HUDEP-2 (cell line): Measurements from ENCODE around the gene ANO1.
"Not testable (repeated sequence)": the region's sequence is repeated elsewhere in the genome, so short reads cannot be mapped to it uniquely, and the experiment has no call there.

Experiments used
- DNase-seq, 76 experiments: peaks; one replicate each; lab custom pipeline; 2025; ENCODE audit not compliant: unreplicated experiment in 76 of 76; lab: John Stamatoyannopoulos, UW

ANO1 gene

GRCh38 chr11:70078095-70078780 is at the start of gene ANO1:
TSS of gene ANO1 (plus strand) at chr11:70078317. CDS start at chr11:70078607, 290 bp downstream.
- peak in 1 of 76 experiments; percentile 5 for DNase-seq

DNA sequence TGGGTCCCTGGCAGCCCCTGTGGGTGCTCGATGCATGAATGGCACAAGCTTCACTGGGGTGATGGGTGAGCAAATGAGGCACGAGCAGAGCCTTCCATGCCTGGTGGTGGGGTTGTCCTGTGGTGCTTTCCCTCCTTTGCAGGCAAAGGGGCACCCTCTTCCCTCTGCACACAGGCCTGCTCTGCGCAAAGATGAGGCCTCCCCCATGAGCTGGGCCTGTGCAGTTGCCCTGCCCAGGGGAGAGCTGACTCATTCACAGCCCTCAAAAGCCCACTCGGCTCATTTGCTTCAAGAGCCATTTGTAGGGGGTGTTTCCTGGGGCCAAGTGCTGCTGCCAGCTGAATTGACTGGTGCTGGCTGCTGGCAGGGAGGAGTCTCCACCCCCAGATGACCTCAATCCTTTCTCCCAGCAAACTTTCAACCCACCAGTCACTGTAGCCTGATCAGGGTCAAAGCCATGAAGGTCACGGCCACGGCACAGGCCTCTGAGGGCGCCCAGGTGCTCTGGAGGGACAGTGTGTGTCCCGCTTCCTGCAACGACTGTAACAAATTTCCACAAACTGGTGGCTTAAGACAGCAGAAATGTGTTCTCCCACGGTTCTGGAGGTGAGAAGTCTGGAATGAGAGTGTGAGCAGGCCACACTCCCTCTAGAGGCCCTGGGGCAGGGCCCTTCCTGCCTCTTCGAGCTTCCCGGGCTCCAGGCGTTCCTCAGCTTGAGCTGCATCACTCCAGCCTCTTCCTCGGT is 48.8 kb upstream of the ANO1 start:
- no peak for DNase-seq

- no peak for DNase-seq
Observed at GRCh38 chr11:70029861-70030380, 48.2 kb upstream of the ANO1 start.

DNA sequence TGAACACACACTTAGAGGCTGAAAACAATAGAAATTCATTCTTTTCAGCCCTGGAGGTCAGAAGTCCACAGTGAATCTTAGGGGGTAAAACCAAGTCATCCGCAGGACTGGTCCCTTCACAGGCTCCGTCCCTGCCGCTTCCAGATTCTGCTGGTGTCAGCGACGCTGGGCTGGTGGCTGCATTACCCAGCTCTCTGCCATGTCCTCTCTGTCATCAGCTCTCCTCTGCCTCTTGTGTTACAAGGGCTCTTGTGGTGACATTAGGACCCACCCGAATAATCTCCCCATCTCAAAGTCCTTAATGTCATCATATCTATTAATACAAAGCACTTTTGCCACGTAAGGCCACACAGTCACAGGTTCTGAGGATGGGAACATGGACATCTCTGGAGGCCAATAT is 47.7 kb upstream of the ANO1 start:
- DNase-seq, result no peak

DNA sequence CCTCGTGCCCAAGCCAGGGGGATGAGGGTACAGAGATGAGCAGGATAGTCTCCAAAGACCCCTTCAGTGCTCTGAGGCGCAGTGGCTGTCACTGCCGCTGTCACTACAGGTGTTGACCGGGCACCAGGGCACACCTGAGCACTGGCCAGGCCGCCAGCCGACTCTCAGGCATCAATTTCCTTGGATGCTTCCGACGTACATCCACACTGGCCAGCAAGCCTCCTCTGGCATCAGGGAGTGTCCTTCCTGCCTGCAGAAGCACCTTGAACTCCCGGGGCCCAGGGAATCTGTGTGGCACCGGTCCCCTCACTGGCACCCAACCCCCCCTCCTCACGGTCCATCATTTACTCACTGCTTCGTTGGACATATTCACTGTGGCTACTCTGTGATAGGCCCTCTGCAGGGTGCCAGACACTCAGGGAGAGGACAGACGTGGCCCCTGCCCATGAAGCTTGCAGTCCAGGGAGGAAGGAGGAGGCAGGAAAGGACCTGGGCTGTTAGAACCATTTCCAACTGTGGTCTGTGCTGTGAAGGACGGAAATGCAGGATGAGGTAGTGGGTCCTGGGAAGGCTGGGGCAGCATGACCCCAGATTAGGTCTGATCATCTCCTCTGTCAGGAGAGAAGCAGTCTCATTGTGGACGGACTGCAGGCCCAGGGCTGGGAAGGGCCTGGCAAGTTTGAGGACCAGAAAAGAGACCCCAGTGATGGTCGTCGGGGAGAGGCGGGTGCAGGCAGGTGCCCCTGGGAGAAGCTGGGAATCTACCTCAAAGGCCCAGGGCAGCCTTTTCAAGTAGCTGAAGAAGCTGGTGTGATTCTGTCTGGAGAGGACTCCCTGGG is 46.3 kb upstream of the ANO1 start:
- no peak for DNase-seq

DNA sequence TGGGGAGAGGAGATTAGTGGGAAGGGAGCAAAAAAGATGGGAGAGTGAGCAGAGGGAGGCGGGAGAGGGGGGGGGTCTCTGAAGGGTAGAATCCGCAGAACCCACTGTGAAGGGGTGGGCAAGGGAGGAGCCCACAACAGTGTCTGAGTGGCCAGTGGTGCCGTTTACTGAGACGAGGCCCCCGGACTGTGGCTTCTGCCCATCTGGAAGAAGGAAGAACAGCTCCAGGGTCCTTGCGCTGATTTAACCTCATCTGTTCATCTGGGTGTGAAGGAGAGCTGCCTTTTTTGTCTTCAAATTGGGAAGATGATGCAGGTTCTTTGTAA is 45.7 kb upstream of the ANO1 start:
- no peak for DNase-seq

GRCh38 chr11:70032943-70033710 is 45.0 kb upstream of the ANO1 start:
- DNase-seq, result no peak

DNA sequence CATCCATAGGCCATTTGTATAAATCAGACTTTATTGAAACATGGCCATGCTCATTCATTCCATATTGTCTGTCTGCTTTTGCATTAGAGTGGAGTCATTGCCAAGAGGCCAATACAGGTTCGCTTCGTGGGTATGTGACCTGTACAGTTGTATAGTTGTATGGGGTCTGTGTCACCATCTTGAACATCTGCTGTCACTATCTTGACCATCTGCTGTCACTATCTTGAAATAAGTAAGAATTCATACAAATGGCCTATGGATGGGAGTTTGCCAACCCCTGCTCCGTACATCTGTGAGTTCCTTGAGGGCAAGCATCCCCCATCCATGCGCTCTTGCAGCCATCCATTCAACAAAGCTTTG is 44.4 kb upstream of the ANO1 start:
- no peak for DNase-seq

- DNase-seq, result no peak
Observed at GRCh38 chr11:70034740-70035365, 43.3 kb upstream of the ANO1 start.

DNA sequence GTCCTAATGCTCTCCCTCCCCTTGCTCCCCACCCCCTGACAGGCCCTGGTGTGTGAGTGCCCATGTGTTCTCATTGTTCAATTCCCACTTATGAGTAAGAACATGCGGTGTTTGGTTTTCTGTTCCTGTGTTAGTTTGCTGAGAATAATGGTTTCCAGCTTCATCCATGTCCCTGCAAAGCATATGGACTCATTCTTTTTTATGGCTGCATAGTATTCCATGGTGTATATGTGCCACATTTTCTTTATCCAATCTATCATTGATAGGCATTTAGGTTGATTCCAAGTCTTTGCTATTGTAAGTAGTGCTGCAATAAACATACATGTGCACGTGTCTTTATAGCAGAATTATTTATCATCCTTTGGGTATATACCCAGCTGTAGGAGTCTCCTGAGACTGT is 42.5 kb upstream of the ANO1 start:
- not testable (repeated sequence) for DNase-seq

DNA sequence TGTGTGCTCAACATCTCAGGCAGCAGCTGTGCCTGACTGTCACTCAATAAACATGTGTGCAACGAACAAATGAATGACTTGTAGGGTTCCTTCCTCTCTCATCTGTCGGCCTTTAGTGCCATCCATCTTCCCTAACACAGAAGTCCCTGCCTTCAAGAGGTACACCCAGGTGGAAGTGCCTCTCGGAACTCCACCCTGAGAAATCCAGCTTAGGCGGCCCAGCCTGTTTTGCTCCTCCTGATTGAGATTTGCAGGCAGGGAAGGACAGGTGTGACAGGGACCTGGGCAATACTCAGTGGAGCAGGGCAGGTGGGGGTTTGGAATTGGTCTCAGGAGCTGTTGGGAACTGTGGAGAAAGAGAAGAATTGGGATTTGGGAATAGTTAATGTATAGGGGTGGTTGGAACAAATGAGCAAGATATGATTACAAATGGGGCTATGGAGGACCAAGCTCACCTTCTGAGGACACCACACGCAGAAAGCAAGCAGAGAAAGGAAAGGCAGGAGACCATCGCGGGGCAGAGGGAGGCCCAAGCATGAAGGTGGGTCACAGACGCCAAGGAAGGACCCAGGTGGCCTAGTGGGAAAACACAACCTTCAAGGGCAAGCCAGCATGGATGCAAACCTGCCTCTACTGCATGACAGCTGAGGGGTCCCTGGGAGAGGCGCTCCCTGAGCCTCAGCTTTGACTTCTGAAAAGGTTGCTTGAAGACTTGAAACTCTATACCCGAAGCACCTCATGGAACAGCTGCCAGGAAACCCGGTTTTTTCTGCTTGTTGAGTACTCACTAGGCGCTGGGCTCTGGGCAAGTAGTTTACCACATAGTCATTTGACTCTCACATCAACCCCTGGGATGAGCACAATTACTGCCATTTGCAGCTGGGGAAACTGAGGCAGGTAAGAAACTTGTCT is 40.9 kb upstream of the ANO1 start:
- no peak for DNase-seq

DNA sequence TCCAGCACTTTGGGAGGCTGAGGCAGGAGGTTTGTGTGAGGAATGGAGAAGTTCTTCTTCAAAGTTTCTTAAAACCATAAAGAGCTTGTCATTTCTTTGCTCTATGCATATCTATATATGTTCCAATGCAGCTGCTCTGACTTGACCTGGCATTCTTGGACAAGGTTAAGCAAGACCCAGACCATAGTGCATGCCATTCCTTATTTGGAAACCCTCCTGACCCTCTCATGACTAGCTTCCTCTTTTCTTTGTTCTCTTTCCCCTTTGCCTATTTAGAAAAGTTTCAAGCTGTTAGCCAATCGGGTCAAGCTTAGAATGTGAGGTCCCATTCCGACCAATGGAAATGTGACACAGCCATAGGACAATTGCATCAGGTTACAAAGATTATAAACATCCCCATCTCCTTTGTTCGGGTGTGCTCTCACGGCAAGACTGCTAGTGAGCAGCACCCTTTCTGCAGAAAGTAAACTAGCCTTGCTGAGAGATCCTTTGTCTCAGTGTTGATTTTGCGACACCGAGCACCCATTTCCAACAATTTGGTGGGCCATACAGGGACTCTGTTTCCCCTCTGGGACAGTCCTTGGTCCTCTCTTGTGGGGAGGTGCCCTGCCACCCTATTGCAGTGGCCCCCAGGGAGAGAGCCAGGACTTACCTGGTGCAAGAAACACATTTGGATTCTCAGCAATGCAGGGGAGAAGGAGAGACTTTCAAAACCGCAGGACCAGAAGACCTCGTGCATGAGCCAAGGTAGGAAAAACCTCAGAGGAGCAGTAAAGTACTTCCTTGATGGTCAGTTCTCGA is 39.9 kb upstream of the ANO1 start:
- no peak for DNase-seq

DNA sequence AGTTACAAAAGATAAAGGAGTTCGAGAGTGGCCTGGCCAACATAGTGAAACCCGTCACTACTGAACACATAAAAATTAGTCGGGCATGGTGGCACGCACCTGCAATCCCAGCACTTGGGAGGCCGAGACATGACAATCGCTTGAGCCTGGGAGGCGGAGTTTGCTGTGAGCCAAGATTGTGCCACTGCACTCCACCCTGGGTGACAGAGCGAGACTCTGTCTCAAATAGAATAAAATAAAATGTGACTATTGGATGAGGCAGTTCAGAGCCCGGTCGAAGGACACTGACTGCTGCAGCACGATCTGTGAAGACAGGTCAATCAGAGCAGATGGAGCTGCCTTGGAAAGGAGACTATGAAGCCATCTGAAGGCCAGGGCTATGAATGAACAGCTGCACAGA is 37.7 kb upstream of the ANO1 start:
- no peak for DNase-seq

GRCh38 chr11:70040869-70041501 is 37.1 kb upstream of the ANO1 start:
- no peak for DNase-seq

DNA sequence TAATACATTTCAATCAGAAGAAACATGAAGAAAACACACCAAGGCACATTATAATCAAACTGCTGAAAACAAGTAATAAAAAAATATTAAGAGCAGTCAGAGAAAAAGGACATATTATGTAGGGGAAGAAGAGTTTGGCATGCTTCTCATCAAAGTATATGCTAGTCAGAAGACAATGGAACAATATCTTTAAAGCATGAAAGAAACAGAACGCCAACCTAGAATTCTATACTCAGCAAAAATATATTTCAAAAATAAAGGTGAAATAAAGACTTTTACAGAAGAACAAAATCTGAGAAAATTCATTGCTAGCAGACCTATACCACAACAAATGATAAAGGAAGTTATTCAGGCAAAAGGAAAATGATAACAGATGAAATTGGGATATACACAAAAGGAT is 34.6 kb upstream of the ANO1 start:
- DNase-seq, result no peak

- DNase-seq, result no peak
Observed at GRCh38 chr11:70046089-70046488, 32.0 kb upstream of the ANO1 start.

DNA sequence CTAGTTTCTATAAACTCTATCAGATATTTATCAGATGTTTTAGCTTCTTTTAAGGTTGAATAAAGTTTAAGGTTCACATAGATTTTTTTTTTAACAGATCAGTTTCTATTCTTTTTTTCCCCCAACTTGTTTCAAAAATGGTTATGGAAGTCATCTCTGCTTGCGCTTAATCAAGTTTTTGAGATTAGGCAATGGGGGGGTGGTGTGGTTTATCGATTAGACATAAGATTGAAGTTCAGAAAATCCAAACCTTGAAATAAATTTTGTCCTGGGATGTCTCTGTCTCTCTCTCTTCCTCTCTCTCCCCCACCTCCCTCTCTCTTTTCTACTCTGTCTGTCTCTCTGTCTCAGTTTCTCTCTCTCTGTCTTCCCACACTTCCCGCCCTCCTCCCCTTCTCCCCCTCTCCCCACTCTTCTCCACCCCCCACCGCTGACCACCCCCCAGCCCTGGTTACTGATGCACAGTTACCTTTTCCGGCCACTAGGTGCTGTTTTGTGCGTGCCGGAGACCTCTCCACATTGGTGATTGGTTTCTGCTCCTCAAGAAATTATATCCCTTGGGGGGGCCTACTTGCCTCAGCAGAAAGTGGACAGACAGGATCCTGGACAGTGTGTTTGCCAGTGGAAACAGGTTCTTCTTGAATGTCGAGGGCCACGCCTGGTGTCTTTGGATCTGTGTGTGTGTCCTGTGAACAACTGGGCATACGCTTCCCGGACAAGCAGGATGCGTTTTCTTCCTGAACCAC is 29.7 kb upstream of the ANO1 start:
- DNase-seq, result no peak
